Measurements from ENCODE around the gene CYREN. TPM values are rescaled to one million over a fixed set of nuclear protein-coding genes. Genes with fewer than 3 reads are reported as not detected.

The CYREN gene, protein sequence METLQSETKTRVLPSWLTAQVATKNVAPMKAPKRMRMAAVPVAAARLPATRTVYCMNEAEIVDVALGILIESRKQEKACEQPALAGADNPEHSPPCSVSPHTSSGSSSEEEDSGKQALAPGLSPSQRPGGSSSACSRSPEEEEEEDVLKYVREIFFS
- 53.7 and 54.7 TPM in 2 replicates for total RNA-seq (2014; rRNA removed; shearing (Covaris generic))

GRCh38 chr7:135170274-135170997, at the start of gene CYREN:
CYREN (minus strand) TSS chr7:135170707; CDS start chr7:135168922, 1,785 bp downstream.
- peak; percentile 95 for DNase-seq (ENCODE audit: low read depth)

- no peak for DNase-seq (ENCODE audit: low read depth)
Observed at GRCh38 chr7:135217645-135218509, 47.4 kb upstream of the CYREN start.

- DNase-seq (ENCODE audit: low read depth): no peak
Observed at GRCh38 chr7:135215698-135216097, 45.2 kb upstream of the CYREN start.

GRCh38 chr7:135215180-135215579, 44.7 kb upstream of the CYREN start:
- DNase-seq (ENCODE audit: low read depth): no peak

DNA sequence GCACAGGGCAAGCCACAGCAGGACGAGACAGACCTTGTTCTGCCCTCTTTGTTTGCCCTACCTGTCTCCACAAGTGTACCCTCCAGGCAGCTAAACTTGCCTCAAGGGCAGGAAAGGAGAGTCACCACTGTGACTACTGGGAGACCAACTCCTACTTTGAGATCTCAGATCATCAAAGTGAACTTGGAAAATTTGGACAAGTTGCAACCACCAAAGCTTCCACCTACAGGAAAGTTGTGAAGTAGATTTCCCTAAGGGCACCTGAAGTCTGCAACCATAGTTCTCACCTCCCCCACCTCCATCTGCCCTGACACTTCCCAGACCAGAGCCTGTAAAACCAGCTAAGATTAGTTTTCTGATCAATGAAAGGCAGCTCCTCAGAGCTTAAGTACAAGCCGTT, 43.3 kb upstream of the CYREN start:
- no peak for DNase-seq (ENCODE audit: low read depth)

GRCh38 chr7:135211946-135212685, 41.6 kb upstream of the CYREN start:
- DNase-seq (ENCODE audit: low read depth): peak; percentile 41

GRCh38 chr7:135211179-135211945, 40.9 kb upstream of the CYREN start, which contains the start of gene WDR91:
WDR91 (minus strand) TSS chr7:135211526; CDS start chr7:135211502, 24 bp downstream.
- peak; percentile 90 for DNase-seq (ENCODE audit: low read depth)

GRCh38 chr7:135210888-135211178, 40.3 kb upstream of the CYREN start:
- peak; percentile 31 for DNase-seq (ENCODE audit: low read depth)

- no peak for DNase-seq (ENCODE audit: low read depth)
Observed at GRCh38 chr7:135209225-135209834, 38.8 kb upstream of the CYREN start.

DNA sequence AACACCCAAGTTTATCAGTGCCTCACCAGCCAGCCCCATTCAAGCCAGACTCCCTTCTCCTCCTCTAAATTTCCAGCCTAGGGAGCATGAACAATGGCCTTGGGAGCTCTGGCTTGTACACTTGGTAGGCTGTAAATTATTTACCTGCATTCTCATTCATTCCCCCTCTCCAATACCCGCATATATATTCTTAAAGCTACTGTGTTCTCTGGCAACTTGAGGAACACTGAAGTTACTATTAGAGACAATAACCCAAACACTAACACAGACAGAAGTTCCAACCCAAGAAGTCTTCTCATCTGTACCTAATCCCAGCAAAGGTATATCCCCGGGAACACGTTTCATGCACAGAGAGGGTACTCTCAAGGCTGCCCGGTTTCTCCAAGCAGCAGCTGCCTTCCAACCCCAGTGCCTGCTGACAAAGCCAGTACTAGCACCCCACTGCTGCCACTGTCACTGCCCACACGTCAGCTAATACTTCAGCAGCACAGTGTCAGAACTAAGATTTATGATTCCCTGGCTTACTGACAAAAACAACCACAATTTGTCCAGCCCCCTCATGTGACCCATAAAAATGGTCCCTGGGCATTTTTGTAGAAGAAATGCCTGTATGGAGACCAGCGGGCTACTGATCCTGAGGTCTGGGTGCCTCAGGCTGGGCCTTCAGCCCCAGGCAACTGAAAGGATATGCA, 37.7 kb upstream of the CYREN start:
- DNase-seq (ENCODE audit: low read depth): peak; percentile 31

- no peak for DNase-seq (ENCODE audit: low read depth)
Observed at GRCh38 chr7:135207406-135208101, 37.0 kb upstream of the CYREN start.

DNA sequence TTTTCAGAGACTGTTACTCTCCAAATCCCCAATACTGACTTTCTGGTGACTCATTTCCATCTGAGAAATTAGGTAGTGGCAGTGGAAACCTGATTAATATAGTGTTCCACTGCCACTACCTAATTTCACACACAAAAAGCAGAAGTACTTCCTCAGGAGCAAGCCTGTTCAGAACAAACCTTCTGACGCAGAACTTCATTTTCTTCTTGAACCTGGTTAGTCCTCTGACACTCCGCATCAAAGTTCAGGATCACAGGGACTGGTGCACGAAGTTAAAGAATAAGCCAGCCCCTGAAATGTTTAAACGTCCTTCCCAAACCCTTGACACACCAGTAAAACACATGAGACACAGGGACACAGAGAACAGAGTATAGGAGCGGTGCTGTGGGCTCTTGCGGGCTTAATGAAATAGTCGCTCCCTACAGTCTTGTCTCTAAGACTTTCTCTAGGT, 36.5 kb upstream of the CYREN start:
- no peak for DNase-seq (ENCODE audit: low read depth)

GRCh38 chr7:135205850-135206249, 35.3 kb upstream of the CYREN start:
- no peak for DNase-seq (ENCODE audit: low read depth)

GRCh38 chr7:135204876-135205275, 34.4 kb upstream of the CYREN start:
- DNase-seq (ENCODE audit: low read depth): no peak

DNA sequence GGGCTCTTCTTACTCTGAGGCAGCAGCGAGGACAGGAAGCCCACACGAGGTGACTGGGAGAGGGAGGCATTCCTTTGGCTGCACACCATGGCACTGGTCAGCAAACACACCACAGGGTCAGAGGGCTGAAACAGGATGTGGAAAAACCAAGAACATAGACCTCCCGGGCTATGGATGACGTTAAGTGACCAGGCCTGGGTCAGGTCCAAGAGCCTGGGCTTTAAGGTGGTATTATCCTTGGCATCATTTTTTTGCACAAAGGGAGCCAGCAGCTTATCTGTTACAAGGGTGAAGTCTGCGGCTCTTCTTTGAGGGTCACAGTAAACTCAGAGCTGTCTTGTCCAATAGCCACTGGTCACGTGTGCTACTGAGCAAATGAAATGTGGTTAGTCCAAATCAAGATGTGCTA, 33.8 kb upstream of the CYREN start:
- peak; percentile 85 for DNase-seq (ENCODE audit: low read depth)

DNA sequence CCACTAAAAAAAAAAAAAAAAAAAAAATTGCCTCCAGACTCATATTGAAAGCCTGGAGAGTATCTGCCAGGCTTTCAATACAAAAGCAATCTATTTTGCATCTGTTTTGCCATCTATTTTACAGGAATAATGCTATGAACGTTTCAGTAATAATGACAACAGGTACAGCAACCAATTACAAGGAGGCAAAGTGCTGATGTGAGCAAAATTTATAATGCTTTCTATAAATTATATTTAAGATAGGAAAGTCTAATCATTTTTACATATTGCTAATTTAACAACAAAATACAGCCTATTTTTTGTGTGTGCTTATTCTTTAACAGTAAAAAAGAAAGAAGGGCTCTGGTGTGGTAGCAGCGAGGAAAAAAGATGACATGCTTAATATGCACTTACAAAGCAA, 30.8 kb upstream of the CYREN start:
- DNase-seq (ENCODE audit: low read depth): no peak

- DNase-seq (ENCODE audit: low read depth): peak; percentile 34
Observed at GRCh38 chr7:135200821-135201331, 30.4 kb upstream of the CYREN start.

DNA sequence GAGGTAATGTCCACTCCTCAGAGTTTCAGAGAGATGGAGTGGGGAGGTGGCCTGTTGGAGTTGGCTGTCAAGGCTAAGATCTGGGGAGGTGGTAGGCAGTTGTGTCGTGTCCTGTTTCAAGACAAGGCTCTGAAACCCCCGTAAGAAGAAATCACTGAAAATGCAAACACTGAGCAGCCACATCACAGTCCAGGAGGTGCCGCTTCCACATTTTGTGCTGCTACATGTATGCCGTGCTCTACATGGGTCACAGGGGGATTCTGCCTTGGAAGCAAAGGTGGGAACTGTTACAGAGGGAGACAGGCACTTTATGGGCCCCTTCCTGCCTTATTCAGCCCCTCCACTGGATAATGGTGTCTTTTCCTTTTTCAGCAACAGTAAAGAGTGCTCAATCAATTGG, 28.9 kb upstream of the CYREN start:
- no peak for DNase-seq (ENCODE audit: low read depth)
